CD14-positive monocyte (primary cell): ENCODE results near the gene TMEM209. TPM values are rescaled to one million over a fixed set of nuclear protein-coding genes. Genes with fewer than 3 reads are reported as not detected.

Source experiments
- DNase-seq, 3 donors: peaks; one replicate each; pipeline ENCODE4 v3.0.0-alpha.2; 2011 to 2022
- H2AFZ ChIP-seq: 2 replicates; pipeline ENCODE4 v1.6.0; 2012; ENCODE audit warnings: mild to moderate bottlenecking, low read depth, low read length, inconsistent platforms; ENCODE audit not compliant: insufficient read depth, poor library complexity, severe bottlenecking
- H3K27ac ChIP-seq, 2 donors: 1 replicate in 1 of 2; 2 replicates in 1 of 2; pipeline ENCODE4 v1.5.1; 2012 to 2013; ENCODE audit warnings: low read length in 2 of 2, control low read depth in 1 of 2, inconsistent platforms in 1 of 2, low read depth in 1 of 2, mild to moderate bottlenecking in 1 of 2
- H3K27me3 ChIP-seq, 2 donors: one replicate each; pipeline versions ENCODE4 v1.6.0 to v1.6.1; 2011 to 2013; ENCODE audit warnings: low read length in 2 of 2; ENCODE audit not compliant: control insufficient read depth in 2 of 2, insufficient read depth in 2 of 2
- H3K36me3 ChIP-seq, 2 donors: replicated peaks in 1 of 2; 1 replicate in 1 of 2; 2 replicates in 1 of 2; pipeline versions ENCODE4 v1.5.1 to v1.6.1; 2012 to 2013; ENCODE audit warnings: low read length in 2 of 2, control low read depth in 1 of 2, inconsistent platforms in 1 of 2, mild to moderate bottlenecking in 1 of 2; ENCODE audit not compliant: insufficient read depth in 2 of 2, control insufficient read depth in 1 of 2
- H3K4me1 ChIP-seq, 2 donors: 1 replicate in 1 of 2; 2 replicates in 1 of 2; pipeline versions ENCODE4 v1.5.1 to v1.6.1; 2012 to 2013; ENCODE audit warnings: low read length in 2 of 2, control low read depth in 1 of 2, inconsistent platforms in 1 of 2, mild to moderate bottlenecking in 1 of 2, moderate library complexity in 1 of 2; ENCODE audit not compliant: insufficient read depth in 2 of 2, control insufficient read depth in 1 of 2
- H3K4me2 ChIP-seq: replicated peaks from 2 replicates; pipeline ENCODE3; 2012; ENCODE audit warnings: low read length, moderate library complexity, mild to moderate bottlenecking; ENCODE audit not compliant: poor library complexity, severe bottlenecking; ENCODE audit errors: extremely low read depth
- H3K4me3 ChIP-seq, 3 experiments: fragments of 200-600 bp in 1 of 3; sonication (generic) in 1 of 3; replicated peaks in 1 of 3; 1 replicate in 2 of 3; 2 replicates in 1 of 3; pipeline ENCODE4 v1.5.1; 2011 to 2013; ENCODE audit warnings: low read length in 3 of 3, mild to moderate bottlenecking in 3 of 3, control low read depth in 2 of 3, low read depth in 2 of 3, inconsistent platforms in 1 of 3, moderate library complexity in 1 of 3
- H3K79me2 ChIP-seq: 2 replicates; pipeline ENCODE4 v1.6.0; 2012; ENCODE audit warnings: mild to moderate bottlenecking, control low read depth, inconsistent platforms, low read length, moderate library complexity; ENCODE audit not compliant: insufficient read depth
- H3K9ac ChIP-seq: 2 replicates; pipeline ENCODE4 v1.6.0; 2017; ENCODE audit warnings: low read length, mild to moderate bottlenecking; ENCODE audit not compliant: insufficient read depth, poor library complexity, severe bottlenecking
- H3K9me3 ChIP-seq, 2 donors: replicated peaks in 1 of 2; 1 replicate in 1 of 2; 2 replicates in 1 of 2; pipeline versions ENCODE4 v1.5.1 to v1.6.1; 2012 to 2013; ENCODE audit warnings: low read length in 2 of 2, control low read depth in 1 of 2; ENCODE audit not compliant: control insufficient read depth in 1 of 2, insufficient read depth in 1 of 2
- H4K20me1 ChIP-seq: 2 replicates; pipeline ENCODE4 v1.6.0; 2012; ENCODE audit warnings: mild to moderate bottlenecking, low read length, control low read depth, moderate library complexity; ENCODE audit not compliant: insufficient read depth
- H3K27ac Mint-ChIP-seq, 7 donors: one replicate each; pipeline ENCODE4 v1.8.0; 2020; ENCODE audit warnings: mild to moderate bottlenecking in 7 of 7, mixed read lengths in 7 of 7, moderate library complexity in 6 of 7, inconsistent platforms in 2 of 7
- H3K27me3 Mint-ChIP-seq, 3 donors: one replicate each; pipeline ENCODE4 v1.8.0; 2021 to 2022; ENCODE audit warnings: low read depth in 3 of 3, mild to moderate bottlenecking in 3 of 3, mixed read lengths in 3 of 3, moderate library complexity in 3 of 3, inconsistent platforms in 1 of 3
- H3K36me3 Mint-ChIP-seq, 2 donors: one replicate each; pipeline ENCODE4 v1.8.0; 2020; ENCODE audit warnings: mixed read lengths in 2 of 2, inconsistent platforms in 1 of 2, mild to moderate bottlenecking in 1 of 2
- H3K4me1 Mint-ChIP-seq: one replicate; pipeline ENCODE4 v1.8.0; 2020; ENCODE audit warnings: mild to moderate bottlenecking, mixed read lengths
- H3K4me3 Mint-ChIP-seq, 2 donors: one replicate each; pipeline ENCODE4 v1.8.0; 2020; ENCODE audit warnings: mild to moderate bottlenecking in 2 of 2, mixed read lengths in 2 of 2, moderate library complexity in 1 of 2
- H3K9me3 Mint-ChIP-seq, 7 donors: one replicate each; pipeline ENCODE4 v1.8.0; 2020 to 2022; ENCODE audit warnings: mixed read lengths in 7 of 7, mild to moderate bottlenecking in 6 of 7, moderate library complexity in 6 of 7, inconsistent platforms in 2 of 7
- WGBS: methylation state at CpG from one replicate; pipeline ENCODE4 v1.1.5; 2013; ENCODE audit warnings: missing lambda C conversion rate; ENCODE audit not compliant: insufficient coverage; 5-methylcytosine and 5-hydroxymethylcytosine counted together
- intact Hi-C, 2 donors: fragments of 100-400 bp; cut with micrococcal nuclease; formaldehyde crosslinking; loops; one replicate each; pipeline versions ENCODE4 v1.15.0 to v1.15.1; 2023
- polyA plus RNA-seq, 3 donors: library from polyadenylated mRNA; depleted of rRNA in 1 of 3; unstranded in 2 of 3; stranded (reverse) in 1 of 3; fragments of 300-500 nt in 2 of 3; fragments of >200 nt in 1 of 3; fragmentation: Illumina TruSeq in 2 of 3; gene quantifications; 1 replicate in 2 of 3; 2 replicates in 1 of 3; pipeline ENCODE4 v1.2.3, GENCODE V29; 2012 to 2021
- TF ChIP-seq, protein P1 (sequence below): fragments of 200-600 bp; IDR thresholded peaks from one replicate; pipeline ENCODE4 v1.8.0; 2022; ENCODE audit warnings: antibody characterized with exemption, mild to moderate bottlenecking

TMEM209 gene
- polyA plus RNA-seq, 3 donors = 7.7 to 16.7 (median 9.6) TPM

DNA sequence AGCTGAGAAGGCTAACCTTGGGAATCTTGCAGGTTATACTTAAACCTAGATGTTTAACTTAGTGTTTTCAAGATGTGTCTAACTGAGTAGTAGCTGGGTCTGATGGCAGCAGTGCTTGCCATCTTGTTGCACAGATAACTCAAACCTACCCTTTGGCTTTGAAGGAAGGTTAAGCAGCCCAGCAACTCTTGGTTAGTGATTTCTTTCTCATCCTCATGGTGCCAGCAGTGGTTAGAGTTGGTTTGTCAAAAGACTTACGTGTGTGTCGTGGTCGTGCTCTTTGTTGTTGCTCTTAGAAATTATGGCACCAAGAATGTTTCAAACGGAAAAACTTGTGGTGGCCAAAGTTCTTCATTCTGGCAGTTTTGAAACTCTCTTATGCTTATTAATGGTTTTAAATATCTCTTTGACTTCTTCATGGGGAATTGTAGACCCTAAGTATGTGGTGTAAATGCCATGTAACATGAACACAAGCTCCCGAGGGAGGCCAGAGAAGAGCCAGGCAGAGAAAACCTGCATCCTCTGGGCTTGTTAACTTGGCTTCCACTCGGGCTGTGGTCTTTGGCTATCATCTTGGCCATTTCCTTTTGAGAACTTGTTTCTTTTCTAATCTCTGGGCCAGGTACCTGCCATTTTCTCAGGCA, 73.9 kb downstream of the TMEM209 start:
- DNase-seq = no peak
- peaks cover 80 to 97% of the 10 kb centered on the region in 2 donors for H3K36me3 ChIP-seq
- Mint-ChIP-seq H3K9me3 (no peaks in the 10 kb centered on the region), H3K27me3 (no peaks in the 10 kb centered on the region), H3K4me3 (no peak overlapping the region), H3K36me3 (peaks cover 79 to 89% of the 10 kb centered on the region in 2 donors), H3K4me1 (no peaks in the 10 kb centered on the region), H3K27ac (peak overlapping the region in 1 of 7 donors; percentile 27)
- no peak overlapping the region for H2AFZ ChIP-seq
- H3K79me2 ChIP-seq = no peaks in the 10 kb centered on the region
- no peak overlapping the region for H3K27ac ChIP-seq
- no peak overlapping the region for H3K9ac ChIP-seq
- H4K20me1 ChIP-seq = no peaks in the 10 kb centered on the region
- intact Hi-C loops = no loop called here
- WGBS = 90% methylated on average over 2 of the region's 6 CpGs
- H3K4me2 ChIP-seq = no peak overlapping the region
- H3K4me3 ChIP-seq = no peak overlapping the region
- no peaks in the 10 kb centered on the region for H3K9me3 ChIP-seq
- TF ChIP-seq, protein P1, sequence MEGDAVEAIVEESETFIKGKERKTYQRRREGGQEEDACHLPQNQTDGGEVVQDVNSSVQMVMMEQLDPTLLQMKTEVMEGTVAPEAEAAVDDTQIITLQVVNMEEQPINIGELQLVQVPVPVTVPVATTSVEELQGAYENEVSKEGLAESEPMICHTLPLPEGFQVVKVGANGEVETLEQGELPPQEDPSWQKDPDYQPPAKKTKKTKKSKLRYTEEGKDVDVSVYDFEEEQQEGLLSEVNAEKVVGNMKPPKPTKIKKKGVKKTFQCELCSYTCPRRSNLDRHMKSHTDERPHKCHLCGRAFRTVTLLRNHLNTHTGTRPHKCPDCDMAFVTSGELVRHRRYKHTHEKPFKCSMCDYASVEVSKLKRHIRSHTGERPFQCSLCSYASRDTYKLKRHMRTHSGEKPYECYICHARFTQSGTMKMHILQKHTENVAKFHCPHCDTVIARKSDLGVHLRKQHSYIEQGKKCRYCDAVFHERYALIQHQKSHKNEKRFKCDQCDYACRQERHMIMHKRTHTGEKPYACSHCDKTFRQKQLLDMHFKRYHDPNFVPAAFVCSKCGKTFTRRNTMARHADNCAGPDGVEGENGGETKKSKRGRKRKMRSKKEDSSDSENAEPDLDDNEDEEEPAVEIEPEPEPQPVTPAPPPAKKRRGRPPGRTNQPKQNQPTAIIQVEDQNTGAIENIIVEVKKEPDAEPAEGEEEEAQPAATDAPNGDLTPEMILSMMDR = no peak
- no peaks in the 10 kb centered on the region for H3K4me1 ChIP-seq
- H3K27me3 ChIP-seq = no peaks in the 10 kb centered on the region

DNA sequence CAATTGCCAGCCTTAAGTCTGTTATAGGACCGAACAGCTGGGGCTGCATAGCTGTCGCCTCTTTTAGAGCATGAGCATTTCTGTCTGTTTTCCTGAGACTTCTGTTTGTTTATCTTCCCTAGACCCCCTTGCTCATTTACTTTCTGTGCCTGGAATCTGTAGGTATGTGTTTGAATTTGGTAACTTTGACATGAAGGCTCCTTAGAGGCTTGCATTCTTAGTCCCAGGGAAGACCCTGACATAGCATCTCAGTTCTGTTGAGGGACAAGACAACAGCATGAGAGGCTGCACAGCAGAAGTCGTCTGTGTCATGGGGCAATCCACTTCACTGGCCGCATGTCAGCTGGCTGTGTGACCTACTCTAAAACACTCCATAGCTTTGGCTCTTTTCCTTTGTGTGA, 76.2 kb downstream of the TMEM209 start:
- Histone ChIP-seq H3K36me3 (peaks cover 79 to 97% of the 10 kb centered on the region in 2 donors), H3K27ac (no peak overlapping the region), H2AFZ (no peak overlapping the region), H3K4me2 (no peak overlapping the region), H3K9ac (no peak overlapping the region), H3K27me3 (no peaks in the 10 kb centered on the region), H3K4me3 (no peak overlapping the region), H3K79me2 (no peaks in the 10 kb centered on the region), H4K20me1 (no peaks in the 10 kb centered on the region), H3K9me3 (no peaks in the 10 kb centered on the region), H3K4me1 (no peaks in the 10 kb centered on the region)
- no CpG with 5 or more reads among the region's 4 CpGs for WGBS
- Mint-ChIP-seq H3K27ac (peak overlapping the region in 1 of 7 donors; percentile 60), H3K9me3 (no peaks in the 10 kb centered on the region), H3K36me3 (peaks cover 71 to 88% of the 10 kb centered on the region in 2 donors), H3K4me1 (no peaks in the 10 kb centered on the region), H3K27me3 (no peaks in the 10 kb centered on the region), H3K4me3 (no peak overlapping the region)
- TF ChIP-seq, protein P1 = no peak
- intact Hi-C loops = no loop called here
- DNase-seq = no peak
